Keratinocyte (primary cell): ENCODE measurements around the gene TENM4.

ENCODE experiments used
- CTCF ChIP-seq, 3 experiments: IDR thresholded peaks in 1 of 3; conservative IDR thresholded peaks in 1 of 3; optimal IDR thresholded peaks in 1 of 3; 2 replicates in 2 of 3; 3 replicates in 1 of 3; pipeline versions ENCODE3 to v1.5.1; 2011; ENCODE audit warnings: low read length in 3 of 3, mild to moderate bottlenecking in 3 of 3, moderate library complexity in 2 of 3, control low read depth in 1 of 3, inconsistent platforms in 1 of 3; ENCODE audit not compliant: insufficient read depth in 2 of 3; ENCODE audit errors: extremely low read depth in 1 of 3
- EZH2 ChIP-seq: IDR thresholded peaks from one replicate; pipeline ENCODE4 v1.6.1; 2012; ENCODE audit warnings: inconsistent platforms, mild to moderate bottlenecking, low read length, moderate library complexity

GRCh38 chr11:78925387-78925786, 515.4 kb downstream of the TENM4 start:
- TF ChIP-seq EZH2 (no peak), CTCF (optimal IDR thresholded peaks at IDR 0.05 in 1 of 3, IDR thresholded peaks at IDR 0.05 in 1 of 3, conservative IDR thresholded peaks at IDR 0.05 in 1 of 3; ENCODE audit: extremely low read depth in 1 of 3, insufficient read depth in 2 of 3, low read length in 3 of 3) (no peak)
